Upper lobe of right lung (tissue), 1 donor: Measurements from ENCODE around the gene KRTAP10-12. TPM values are rescaled to one million over a fixed set of nuclear protein-coding genes. Genes with fewer than 3 reads are reported as not detected.
A peak's percentile ranks its signal among the peaks of the same experiment; 100 is the strongest.

ENCODE experiments used
- ATAC-seq: fragments of 200-7000 bp; cut with Tn5 transposase; one replicate; pipeline ENCODE4 v1.9.1; 2020; ENCODE audit warnings: mild to moderate bottlenecking, moderate library complexity
- DNase-seq: peaks from one replicate; pipeline ENCODE4 v3.0.0-alpha.2; 2020
- H3K27ac ChIP-seq: fragments of 200-600 bp; one replicate; pipeline ENCODE4 v1.8.0; 2022
- H3K27me3 ChIP-seq: fragments of 200-600 bp; one replicate; pipeline ENCODE4 v1.8.0; 2022; ENCODE audit warnings: mild to moderate bottlenecking
- H3K36me3 ChIP-seq: fragments of 200-600 bp; one replicate; pipeline ENCODE4 v1.8.0; 2022
- H3K4me1 ChIP-seq: fragments of 200-600 bp; one replicate; pipeline ENCODE4 v1.8.0; 2022
- H3K4me3 ChIP-seq: fragments of 200-600 bp; one replicate; pipeline ENCODE4 v1.8.0; 2022; ENCODE audit warnings: mild to moderate bottlenecking
- H3K9me3 ChIP-seq: fragments of 200-600 bp; one replicate; pipeline ENCODE4 v1.8.0; 2022
- intact Hi-C: fragments of 100-400 bp; cut with DNase I; formaldehyde crosslinking; loops from one replicate; pipeline ENCODE4 v1.11.0; 2022
- total RNA-seq: library from RNA; stranded (reverse); fragmentation: NEBNext Ultra II Directional; extraction: Animal tissue kit (Norgen Biotek cat#: 25700); gene quantifications from one replicate; pipeline ENCODE4 v1.2.1, GENCODE V29; 2021
- TF ChIP-seq, protein P1 (sequence below): fragments of 200-600 bp; IDR thresholded peaks from one replicate; pipeline ENCODE4 v1.8.0; 2022; ENCODE audit warnings: antibody characterized with exemption
- donor health status: DM: no; HTN: yes; CAD: no; lungs with severe emphysema.

KRTAP10-12 gene
- total RNA-seq, 1 donor from 2014 or later, result not detected

GRCh38 chr21:44723177-44724131 lies 26.5 kb downstream of the KRTAP10-12 start:
- intact Hi-C loops, result no loop called here
- H3K4me1 ChIP-seq, result no peaks in the 10 kb centered on the region
- H3K9me3 ChIP-seq, result no peaks in the 10 kb centered on the region
- TF ChIP-seq, protein P1, sequence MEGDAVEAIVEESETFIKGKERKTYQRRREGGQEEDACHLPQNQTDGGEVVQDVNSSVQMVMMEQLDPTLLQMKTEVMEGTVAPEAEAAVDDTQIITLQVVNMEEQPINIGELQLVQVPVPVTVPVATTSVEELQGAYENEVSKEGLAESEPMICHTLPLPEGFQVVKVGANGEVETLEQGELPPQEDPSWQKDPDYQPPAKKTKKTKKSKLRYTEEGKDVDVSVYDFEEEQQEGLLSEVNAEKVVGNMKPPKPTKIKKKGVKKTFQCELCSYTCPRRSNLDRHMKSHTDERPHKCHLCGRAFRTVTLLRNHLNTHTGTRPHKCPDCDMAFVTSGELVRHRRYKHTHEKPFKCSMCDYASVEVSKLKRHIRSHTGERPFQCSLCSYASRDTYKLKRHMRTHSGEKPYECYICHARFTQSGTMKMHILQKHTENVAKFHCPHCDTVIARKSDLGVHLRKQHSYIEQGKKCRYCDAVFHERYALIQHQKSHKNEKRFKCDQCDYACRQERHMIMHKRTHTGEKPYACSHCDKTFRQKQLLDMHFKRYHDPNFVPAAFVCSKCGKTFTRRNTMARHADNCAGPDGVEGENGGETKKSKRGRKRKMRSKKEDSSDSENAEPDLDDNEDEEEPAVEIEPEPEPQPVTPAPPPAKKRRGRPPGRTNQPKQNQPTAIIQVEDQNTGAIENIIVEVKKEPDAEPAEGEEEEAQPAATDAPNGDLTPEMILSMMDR, result no peak
- DNase-seq, result no peak
- H3K27me3 ChIP-seq, result peaks cover 68% of the 10 kb centered on the region
- ATAC-seq, result peak; percentile 34
- H3K36me3 ChIP-seq, result no peaks in the 10 kb centered on the region
- no peak overlapping the region for H3K27ac ChIP-seq
- H3K4me3 ChIP-seq, result no peak overlapping the region

GRCh38 chr21:44724196-44724595 lies 27.2 kb downstream of the KRTAP10-12 start:
- ATAC-seq, result no peak
- intact Hi-C loops, result no loop called here
- no peak overlapping the region for H3K4me3 ChIP-seq

GRCh38 chr21:44724926-44725325 lies 28.0 kb downstream of the KRTAP10-12 start:
- Histone ChIP-seq H3K36me3 (no peaks in the 10 kb centered on the region), H3K4me3 (no peak overlapping the region), H3K9me3 (no peaks in the 10 kb centered on the region), H3K4me1 (no peaks in the 10 kb centered on the region), H3K27ac (no peak overlapping the region), H3K27me3 (peaks cover 68% of the 10 kb centered on the region)
- DNase-seq (no peak), ATAC-seq (no peak)
- intact Hi-C loops, result no loop called here
- TF ChIP-seq, protein P1, result no peak

More at GRCh38 chr21:44724196-44724595, 27.2 kb downstream of the KRTAP10-12 start:
- no peak overlapping the region for H3K27ac ChIP-seq
- no peaks in the 10 kb centered on the region for H3K9me3 ChIP-seq
- no peak for DNase-seq
- peaks cover 68% of the 10 kb centered on the region for H3K27me3 ChIP-seq
- no peaks in the 10 kb centered on the region for H3K36me3 ChIP-seq
- H3K4me1 ChIP-seq, result no peaks in the 10 kb centered on the region
- TF ChIP-seq, protein P1, result no peak

GRCh38 chr21:44726826-44727225 lies 29.9 kb downstream of the KRTAP10-12 start:
- TF ChIP-seq, protein P1, result no peak
- Histone ChIP-seq H3K27ac (no peak overlapping the region), H3K4me3 (no peak overlapping the region), H3K4me1 (no peaks in the 10 kb centered on the region), H3K36me3 (no peaks in the 10 kb centered on the region), H3K27me3 (peaks cover 60% of the 10 kb centered on the region), H3K9me3 (no peaks in the 10 kb centered on the region)
- DNase-seq, result no peak
- no peak for ATAC-seq
- intact Hi-C loops, result no loop called here

DNA sequence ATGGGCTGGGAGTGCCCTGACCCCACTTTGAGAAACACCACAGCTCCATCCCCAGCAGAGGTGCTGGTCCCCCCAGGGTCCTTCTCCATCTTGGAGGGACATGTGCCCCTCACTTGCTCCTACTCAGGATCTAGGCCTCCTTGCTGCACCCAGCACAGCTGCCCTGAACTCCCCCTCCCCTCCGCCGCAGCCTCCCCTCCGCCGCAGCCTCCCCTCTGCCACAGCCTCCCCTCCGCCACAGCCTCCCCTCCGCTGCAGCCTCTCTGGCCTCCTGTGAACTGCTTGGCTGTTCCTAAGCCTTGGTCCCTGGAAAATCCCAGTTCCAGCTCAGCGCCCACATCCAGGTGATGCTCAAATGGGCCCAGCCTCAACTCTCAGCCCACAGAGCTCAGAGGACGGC lies 30.3 kb downstream of the KRTAP10-12 start:
- no peaks in the 10 kb centered on the region for H3K9me3 ChIP-seq
- DNase-seq (peak; percentile 57), ATAC-seq (no peak)
- H3K27me3 ChIP-seq, result peaks cover 57% of the 10 kb centered on the region
- H3K4me1 ChIP-seq, result no peaks in the 10 kb centered on the region
- TF ChIP-seq, protein P1, result no peak
- intact Hi-C loops, result no loop called here
- H3K4me3 ChIP-seq, result no peak overlapping the region
- no peaks in the 10 kb centered on the region for H3K36me3 ChIP-seq
- H3K27ac ChIP-seq, result no peak overlapping the region
